HG02623 (cell line): Measurements from ENCODE around the gene FH.

ENCODE experiments used
- ATAC-seq: cut with Tn5 transposase; IDR thresholded peaks from one replicate; pipeline ENCODE4 v1.9.1; 2021; ENCODE audit warnings: moderate library complexity; ENCODE audit not compliant: unreplicated experiment

The FH gene

GRCh38 chr1:241460098-241460873, 59.3 kb downstream of the FH start:
- ATAC-seq = no peak

DNA sequence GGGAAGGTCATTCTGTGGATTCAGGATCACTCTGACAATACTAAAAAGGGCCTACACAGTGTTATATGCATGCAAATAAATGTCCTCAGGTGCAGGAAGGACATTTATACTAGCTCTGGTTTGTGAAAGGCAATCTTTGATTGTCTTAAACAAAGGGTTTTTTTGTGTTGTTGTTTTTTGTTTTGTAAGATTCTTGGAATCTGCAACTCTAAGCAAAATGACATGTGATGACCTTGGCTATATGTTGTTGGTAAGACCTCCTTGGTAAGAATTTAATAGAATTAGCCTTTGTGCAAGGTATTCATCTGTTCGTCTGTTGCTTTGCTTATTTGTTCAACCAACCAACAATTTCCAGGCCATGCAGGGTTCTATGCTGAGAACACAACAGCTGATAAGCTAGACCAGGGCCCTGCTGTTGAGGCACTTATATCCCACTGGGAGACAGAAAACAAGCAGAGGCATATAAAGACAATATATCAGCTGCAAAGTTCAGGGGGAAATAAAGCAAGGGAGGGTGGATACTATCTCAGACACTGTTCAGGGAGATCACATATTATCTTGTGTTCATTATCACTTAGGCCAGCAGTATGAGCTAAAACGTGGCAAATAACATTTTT, 60.3 kb downstream of the FH start:
- no peak for ATAC-seq

GRCh38 chr1:241457421-241457820, 62.1 kb downstream of the FH start:
- ATAC-seq = no peak

GRCh38 chr1:241456743-241457142, 62.8 kb downstream of the FH start:
- no peak for ATAC-seq

DNA sequence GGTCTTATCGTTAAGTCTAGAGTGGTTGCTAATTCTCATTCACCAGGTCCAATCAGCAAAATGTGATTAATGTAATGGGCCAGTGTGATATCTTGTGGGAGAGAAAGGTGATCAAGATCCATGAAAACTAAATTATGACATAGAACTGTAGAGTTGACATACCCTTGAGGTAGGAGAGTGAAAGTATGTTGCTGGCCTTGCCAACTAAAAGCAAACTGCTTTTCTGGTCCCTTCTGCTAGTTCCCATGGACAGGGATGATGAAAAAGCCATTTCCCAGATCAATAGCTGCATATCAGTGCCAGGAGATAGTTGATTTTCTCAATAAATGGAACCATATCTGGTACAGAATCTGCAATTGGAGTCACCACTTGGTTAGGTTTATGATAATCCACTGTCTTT, 65.8 kb downstream of the FH start:
- ATAC-seq = no peak

GRCh38 chr1:241451956-241452355, 67.6 kb downstream of the FH start:
- no peak for ATAC-seq
